ENCODE results near the gene CDHR1. TPM values are rescaled to one million over a fixed set of nuclear protein-coding genes. Genes with fewer than 3 reads are reported as not detected.

CDHR1 gene
- 0.02 to 0.12 TPM (median 0.09 TPM) in 5 replicates for total RNA-seq (2022; extraction: Qiagen RNA extraction)

GRCh38 chr10:84194424-84195043, at the start of gene CDHR1:
Gene CDHR1, plus strand, starts transcription at chr10:84194537. Its CDS starts 224 bp downstream, at chr10:84194761.

GRCh38 chr10:84173501-84173929, 20.8 kb upstream of the CDHR1 start, which contains the start of gene GPR15LG:
Gene GPR15LG, plus strand, starts transcription at chr10:84173801. Its CDS starts 51 bp downstream, at chr10:84173852.

GRCh38 chr10:84225427-84226173, 31.3 kb downstream of the CDHR1 start, which contains the start of gene LRIT2:
Gene LRIT2, minus strand, starts transcription at chr10:84225544. Its CDS starts 24 bp downstream, at chr10:84225520.

DNA sequence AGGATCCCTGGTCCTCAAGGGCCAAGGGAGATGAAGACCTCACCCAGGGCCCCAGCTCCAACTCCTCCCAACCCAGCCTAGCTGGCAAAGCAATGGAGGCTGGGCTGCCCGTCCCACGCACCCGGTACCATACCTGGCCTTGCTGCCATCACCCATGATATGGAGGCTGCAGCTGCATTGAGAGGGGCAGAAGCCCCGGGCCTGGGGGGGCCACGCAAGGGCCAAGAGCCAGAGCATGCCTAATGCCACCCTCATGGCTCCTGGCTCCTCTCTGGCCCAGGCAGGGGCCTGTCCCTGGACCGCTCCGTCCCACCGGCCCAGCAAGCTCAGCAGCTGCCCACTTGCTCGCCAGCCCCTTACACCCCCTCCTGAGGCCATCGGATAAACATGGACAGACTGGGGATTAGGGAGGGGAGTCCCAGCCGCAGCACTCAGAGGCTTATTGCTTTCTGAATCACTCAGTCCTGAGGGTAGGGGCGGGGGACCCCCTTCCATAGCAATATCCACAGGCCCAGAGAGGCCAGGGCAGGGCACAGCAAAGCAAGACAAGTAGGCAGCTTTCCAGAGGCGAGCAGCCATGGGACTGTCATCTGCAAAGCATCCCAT, 47.0 kb downstream of the CDHR1 start, which contains the start of gene LRIT1:
TSS of gene LRIT1 (minus strand) at position 362 of the 606 bp plus-strand sequence. CDS start at position 255, 107 bp downstream.

GRCh38 chr10:84244651-84245270, 50.4 kb downstream of the CDHR1 start, which contains the start of gene RGR:
Gene RGR, plus strand, starts transcription at chr10:84245053. Its CDS starts 38 bp downstream, at chr10:84245091.

Other genes with a start within 250 kb of the CDHR1 start
- gene GHITM, start 55.0 kb upstream of the CDHR1 start, total RNA-seq (2022; extraction: Qiagen RNA extraction), result 196 to 232 TPM (median 208 TPM) in 5 replicates
- gene GPR15LG, start 20.7 kb upstream of the CDHR1 start, total RNA-seq (2022; extraction: Qiagen RNA extraction), result not detected in 5 replicates
- not detected in 5 replicates for gene LRIT2, start 31.0 kb downstream of the CDHR1 start, total RNA-seq (2022; extraction: Qiagen RNA extraction)
- not detected in 5 replicates for gene LRIT1, start 47.0 kb downstream of the CDHR1 start, total RNA-seq (2022; extraction: Qiagen RNA extraction)
- not detected in 5 replicates for gene RGR, start 50.5 kb downstream of the CDHR1 start, total RNA-seq (2022; extraction: Qiagen RNA extraction)
- 9.6 to 13.1 TPM (median 10.8 TPM) in 5 replicates for gene CCSER2, start 134.1 kb downstream of the CDHR1 start, total RNA-seq (2022; extraction: Qiagen RNA extraction)

Data from A549 treated with Hydrocortisone at 1 μM for 4 hours (cell line).